GM12874 (cell line): ENCODE results near the gene KLKB1.

ENCODE experiments used
- TF ChIP-seq, protein P1 (sequence below): IDR thresholded peaks from 2 replicates; pipeline ENCODE4 v1.5.1; 2011; ENCODE audit warnings: low read depth, mild to moderate bottlenecking, control low read depth, low read length, moderate library complexity; ENCODE audit not compliant: insufficient read depth

KLKB1 gene

DNA sequence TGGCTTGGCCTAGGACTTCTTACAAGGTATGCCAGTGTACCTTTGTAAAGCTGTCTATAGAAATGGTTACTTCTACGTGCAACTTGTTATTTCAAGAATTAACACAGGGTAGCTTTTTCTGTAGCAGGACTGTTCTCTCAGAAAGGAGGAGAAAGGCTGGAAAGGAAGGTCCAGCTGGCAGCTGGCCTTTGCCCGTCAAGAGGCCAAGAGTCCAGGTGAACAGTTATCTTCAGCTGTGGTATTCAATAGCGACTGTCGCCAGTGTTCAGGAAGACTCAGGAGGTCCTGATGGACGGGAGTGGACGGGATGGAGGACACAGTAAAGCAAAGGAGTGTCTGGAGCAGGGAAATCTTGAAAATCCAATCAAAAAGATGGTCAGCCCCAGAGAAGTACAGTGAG is 31.2 kb upstream of the KLKB1 start:
- TF ChIP-seq, protein P1, sequence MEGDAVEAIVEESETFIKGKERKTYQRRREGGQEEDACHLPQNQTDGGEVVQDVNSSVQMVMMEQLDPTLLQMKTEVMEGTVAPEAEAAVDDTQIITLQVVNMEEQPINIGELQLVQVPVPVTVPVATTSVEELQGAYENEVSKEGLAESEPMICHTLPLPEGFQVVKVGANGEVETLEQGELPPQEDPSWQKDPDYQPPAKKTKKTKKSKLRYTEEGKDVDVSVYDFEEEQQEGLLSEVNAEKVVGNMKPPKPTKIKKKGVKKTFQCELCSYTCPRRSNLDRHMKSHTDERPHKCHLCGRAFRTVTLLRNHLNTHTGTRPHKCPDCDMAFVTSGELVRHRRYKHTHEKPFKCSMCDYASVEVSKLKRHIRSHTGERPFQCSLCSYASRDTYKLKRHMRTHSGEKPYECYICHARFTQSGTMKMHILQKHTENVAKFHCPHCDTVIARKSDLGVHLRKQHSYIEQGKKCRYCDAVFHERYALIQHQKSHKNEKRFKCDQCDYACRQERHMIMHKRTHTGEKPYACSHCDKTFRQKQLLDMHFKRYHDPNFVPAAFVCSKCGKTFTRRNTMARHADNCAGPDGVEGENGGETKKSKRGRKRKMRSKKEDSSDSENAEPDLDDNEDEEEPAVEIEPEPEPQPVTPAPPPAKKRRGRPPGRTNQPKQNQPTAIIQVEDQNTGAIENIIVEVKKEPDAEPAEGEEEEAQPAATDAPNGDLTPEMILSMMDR: no peak

DNA sequence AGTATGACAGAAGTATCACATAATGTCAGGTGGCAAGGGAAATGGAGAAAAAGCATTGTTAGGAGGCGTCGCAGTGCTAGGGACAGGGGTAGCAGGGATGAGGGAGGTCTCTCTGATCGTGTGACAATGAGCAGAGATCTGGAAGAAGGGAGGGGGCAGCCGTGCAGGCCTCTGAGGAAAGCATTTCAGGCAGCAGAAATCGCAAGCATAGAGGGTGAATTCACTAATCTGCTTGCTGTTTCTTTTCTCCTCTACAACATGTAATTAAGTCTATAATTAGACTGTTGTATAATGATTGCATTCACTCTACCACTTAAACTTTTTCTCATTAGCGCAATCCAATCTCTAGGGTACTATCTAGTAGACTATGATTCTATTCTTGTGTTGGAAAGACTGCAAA is 26.8 kb upstream of the KLKB1 start:
- TF ChIP-seq, protein P1: no peak

DNA sequence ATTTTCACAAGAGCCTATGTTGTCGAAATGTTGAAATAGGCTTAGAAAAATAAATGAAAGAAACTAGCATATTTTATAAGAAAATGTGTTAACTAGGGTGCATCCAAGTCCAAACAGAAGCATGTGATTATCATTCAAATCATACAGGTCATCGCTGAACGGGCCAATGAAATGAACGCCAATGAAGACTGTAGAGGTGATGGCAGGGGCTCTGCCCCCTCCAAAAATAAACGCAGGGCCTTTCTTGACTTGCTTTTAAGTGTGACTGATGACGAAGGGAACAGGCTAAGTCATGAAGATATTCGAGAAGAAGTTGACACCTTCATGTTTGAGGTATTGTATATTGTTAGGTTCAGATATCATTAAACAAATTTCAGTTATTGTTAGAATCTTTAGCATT is 26.3 kb upstream of the KLKB1 start:
- TF ChIP-seq, protein P1: no peak

DNA sequence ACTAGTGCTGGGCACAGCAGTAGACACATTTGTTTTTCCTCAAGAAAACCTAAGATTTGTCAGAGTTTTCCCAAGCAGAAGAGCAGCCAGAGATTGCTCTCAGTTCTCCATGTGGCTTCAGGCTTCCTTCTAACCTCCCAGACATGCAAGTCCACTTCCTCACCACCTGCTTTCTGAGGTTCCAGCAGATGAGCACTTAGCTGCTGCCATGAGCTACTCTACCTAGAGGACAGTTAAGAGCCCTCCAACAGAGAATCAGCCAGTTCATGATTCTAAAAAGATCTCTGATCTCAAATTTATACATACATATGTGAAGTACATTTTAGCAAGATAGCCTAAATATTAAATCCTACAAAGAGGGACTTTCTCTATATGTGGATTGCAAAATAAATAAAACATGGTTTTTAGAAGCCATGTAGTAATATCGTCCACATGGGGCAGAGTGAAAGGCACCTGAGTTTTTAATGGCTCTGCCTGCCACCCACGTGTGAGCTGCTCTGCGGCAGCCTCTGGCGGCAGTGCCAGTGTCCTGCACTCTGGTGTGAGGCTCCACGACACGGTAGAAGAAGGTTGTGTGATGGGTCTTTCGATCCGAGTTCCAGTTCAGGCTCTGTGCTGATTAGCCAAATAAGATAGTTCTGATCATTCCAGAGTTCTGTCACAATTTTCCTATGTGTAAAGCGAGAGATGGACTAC is 25.6 kb upstream of the KLKB1 start:
- TF ChIP-seq, protein P1: peak; percentile 79

DNA sequence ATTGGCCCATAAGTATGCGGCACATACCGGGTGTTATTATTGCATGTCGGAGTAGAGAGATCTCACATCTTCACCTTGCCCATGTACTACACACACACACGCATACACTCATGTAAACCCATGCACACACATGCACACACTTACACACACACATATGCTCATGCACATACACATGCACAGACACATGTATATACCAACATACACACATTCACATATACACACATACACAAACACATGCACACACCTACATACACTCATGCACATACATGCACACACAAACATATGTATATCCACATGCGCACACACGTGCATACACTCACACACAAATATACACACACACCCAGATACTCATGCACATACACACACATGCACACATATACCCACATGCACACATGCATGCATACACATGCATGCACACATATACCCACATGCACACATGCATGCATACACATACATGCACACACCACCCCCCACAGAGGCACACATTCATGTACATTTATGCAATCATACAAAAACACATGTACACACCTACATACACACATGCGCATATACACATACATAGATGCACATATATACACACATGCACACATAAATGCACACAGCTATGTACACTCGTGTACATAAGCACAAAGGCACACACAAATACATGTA is 24.7 kb upstream of the KLKB1 start:
- TF ChIP-seq, protein P1: no peak

DNA sequence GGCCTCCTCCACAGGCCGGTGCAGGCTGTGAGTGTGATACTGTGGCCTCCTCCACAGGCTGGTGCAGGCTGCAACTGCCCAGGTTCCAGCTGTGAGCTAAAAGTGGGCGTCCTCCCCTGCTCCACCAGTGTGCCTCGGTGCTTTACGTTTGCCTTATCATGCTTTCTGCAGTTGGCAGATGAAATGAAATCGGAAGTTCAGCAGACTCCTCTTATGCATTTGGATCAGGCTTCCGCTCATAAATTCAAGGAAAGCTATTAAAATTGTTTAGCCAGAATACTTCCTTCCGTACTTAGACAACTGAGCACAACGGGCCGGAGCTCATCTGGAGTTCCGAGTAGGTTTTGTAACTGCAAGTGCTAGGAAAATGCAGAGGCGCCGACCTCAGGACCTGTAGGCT is 23.9 kb upstream of the KLKB1 start:
- TF ChIP-seq, protein P1: no peak

DNA sequence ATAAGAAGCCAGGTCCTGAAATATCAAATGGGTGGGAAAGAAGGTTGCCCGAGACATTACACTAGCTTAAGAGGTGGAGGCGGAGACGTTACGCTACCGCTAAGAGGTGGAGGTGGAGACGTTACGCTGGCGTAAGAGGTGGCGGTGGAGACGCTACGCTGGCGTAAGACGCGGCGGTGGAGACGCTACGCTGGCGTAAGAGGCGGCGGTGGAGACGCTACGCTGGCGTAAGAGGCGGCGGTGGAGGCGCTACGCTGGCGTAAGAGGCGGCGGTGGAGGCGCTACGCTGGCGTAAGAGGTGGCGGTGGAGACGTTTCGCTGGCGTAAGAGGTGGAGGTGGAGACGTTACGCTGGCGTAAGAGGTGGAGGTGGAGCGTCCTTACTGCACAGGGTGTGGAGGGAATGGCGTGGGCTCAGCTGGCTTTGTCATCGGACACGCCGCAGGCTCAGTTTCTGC is 23.2 kb upstream of the KLKB1 start:
- TF ChIP-seq, protein P1: no peak
